Stimulated activated CD4-positive, alpha-beta T cell treated with anti-CD3 and anti-CD28 coated beads, Interleukin-15, amount 100 ng/mL, for 24 hours (primary cell): ENCODE results near the gene ECI1.
"Not testable (repeated sequence)": the region's sequence is repeated elsewhere in the genome, so short reads cannot be mapped to it uniquely, and the experiment has no call there.

Experiments
- DNase-seq: peaks from one replicate; pipeline ENCODE4 v3.0.0-alpha.2; 2020

The ECI1 gene

DNA sequence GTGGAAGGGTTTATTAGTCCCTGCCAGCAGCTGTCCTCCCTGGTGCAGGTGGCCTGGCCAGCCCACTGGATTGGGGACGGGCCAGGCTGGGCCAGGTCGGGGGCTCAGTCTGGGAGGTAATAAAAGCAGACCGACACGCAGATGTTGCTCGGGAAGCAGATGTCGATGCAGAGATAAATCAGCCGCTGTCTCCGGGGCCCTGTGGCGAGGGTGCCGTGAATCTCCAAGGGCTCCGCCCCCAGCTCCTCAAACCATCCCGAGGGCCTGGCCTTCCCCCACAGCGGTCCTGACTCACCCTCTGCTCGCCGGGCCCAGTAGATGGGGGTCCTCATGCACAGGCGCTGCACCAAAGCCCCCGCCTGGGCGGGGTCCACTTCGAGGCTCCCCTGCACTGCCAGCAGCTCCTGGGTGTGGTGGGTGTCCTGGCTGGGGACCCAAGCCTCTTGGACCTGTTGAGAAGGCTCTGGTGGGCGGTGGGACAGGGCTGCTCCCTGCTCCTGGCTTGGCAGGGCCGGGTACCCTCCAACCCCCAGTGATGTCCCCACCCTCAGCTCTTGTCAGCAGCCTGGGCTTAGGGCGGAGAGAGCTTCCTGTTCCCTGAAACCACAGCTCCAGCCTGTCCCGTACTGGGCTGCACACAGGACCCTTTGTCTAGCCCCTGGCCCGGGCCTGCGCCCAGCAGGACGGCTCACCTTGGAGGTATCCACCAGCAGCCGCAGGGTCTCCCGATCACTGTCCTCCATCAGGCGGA, 42.0 kb downstream of the ECI1 start:
- DNase-seq, result no peak

- no peak for DNase-seq
Measured at GRCh38 chr16:2208772-2209171, 42.6 kb downstream of the ECI1 start.

DNA sequence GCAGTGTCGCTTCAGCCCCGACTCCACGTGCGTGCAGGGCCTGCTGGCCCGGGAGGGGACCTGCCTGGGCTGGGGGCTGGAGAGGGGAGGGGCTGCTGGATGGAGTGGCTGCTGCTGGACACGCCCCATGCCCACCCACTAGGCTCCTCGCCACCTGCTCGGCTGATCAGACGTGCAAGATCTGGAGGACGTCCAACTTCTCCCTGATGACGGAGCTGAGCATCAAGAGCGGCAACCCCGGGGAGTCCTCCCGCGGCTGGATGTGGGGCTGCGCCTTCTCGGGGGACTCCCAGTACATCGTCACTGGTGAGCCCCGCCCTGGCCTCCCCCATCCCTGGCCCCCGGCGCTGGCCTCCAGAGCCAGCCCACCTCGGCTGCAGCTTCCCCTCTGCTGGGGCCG, 43.1 kb downstream of the ECI1 start:
- no peak for DNase-seq

DNA sequence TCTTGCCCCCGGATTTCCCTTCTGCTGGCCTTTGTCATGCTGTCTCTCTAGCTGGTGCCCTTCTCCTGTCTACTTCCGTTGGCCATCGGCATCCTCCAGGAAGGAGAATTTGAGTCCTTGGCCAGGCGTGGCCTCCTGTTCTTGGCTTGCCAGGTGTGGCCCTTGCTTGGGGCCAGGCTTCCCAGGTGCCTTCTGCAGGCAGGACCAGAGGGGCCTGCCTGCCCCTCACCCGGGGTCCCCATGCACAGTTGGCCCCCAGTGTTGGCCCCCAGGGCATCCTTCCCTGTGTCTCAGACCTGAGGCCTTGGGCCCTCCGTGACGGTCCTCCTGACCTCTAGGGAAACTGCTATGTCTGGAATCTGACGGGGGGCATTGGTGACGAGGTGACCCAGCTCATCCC, 43.5 kb downstream of the ECI1 start:
- DNase-seq, result no peak

GRCh38 chr16:2206780-2207433, 44.5 kb downstream of the ECI1 start:
- DNase-seq, result no peak

DNA sequence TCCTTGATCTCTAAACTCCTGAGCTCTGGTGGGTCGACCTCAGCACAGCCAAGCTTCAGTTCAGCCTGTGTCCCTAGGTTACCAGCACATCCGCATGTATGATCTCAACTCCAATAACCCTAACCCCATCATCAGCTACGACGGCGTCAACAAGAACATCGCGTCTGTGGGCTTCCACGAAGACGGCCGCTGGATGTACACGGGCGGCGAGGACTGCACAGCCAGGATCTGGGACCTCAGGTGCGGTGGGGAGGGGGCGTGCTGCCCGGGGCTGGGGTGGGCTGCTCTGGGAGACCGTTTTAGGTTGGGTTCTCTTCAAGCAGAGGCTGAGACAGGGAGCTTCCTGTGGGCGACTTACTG, 45.0 kb downstream of the ECI1 start:
- DNase-seq, result no peak

DNA sequence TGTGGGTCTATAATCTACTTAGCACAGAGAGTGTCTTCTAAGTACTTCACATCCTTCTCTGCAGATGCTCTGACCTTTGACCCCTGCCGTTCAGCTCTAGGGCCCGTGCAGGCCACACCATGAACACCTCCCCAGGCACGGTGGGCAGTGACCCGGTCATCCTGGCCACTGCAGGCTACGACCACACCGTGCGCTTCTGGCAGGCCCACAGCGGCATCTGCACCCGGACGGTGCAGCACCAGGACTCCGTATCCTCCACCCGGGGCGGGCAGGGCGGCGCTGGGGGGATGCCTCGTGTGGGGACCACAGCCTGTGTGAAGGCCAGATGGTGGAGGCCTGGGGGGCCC, 45.4 kb downstream of the ECI1 start:
- DNase-seq, result no peak

DNA sequence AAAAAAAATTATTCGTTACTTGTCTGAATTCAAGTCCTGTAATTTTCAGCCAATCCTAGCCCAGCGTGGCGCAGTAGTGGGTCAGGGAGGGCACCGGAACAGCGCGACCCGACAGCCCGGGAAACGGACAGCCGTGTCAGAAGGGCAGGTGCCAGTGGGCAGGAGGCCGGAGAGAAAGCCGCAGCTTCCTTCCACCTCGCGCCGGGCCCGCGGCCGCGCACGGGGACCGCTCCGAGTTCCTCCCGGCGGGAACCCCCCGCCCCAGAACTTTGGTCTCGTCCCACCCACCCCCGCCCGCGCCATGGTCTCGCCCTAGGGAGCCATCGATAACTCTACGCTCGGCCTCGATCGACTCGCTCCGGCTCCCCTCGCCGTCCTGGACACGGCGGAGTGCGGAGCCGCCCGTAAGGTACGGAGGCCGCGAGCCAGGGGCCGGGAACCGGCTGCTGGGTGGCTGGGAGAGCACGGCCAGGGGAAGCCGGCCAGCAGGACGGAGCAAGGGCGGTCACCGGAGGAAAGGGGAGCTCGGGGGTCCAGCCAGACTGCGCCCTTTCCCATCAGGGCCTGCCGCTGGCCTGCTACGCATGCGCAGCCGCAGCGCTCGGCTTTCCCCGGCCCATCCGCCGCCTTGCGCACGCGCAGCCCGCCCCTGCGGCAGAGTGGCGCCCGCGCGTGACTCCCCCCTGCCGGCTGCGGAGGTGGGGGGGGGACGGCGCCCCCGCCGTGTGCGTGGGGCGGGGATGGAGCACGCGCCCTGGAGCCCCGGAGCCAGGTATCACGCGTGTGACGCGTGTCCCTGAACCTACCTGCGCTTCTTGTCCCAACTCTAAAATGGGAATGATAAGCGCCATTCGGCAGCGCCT, 46.1 kb downstream of the ECI1 start, which contains the start of gene MLST8:
MLST8 (plus strand) TSS at position 351 of the 863 bp plus-strand sequence. CDS start 632 bp downstream, outside the sequence.
- peak; percentile 91 for DNase-seq

- no peak for DNase-seq
Measured at GRCh38 chr16:2204416-2205103, 46.8 kb downstream of the ECI1 start.

DNA sequence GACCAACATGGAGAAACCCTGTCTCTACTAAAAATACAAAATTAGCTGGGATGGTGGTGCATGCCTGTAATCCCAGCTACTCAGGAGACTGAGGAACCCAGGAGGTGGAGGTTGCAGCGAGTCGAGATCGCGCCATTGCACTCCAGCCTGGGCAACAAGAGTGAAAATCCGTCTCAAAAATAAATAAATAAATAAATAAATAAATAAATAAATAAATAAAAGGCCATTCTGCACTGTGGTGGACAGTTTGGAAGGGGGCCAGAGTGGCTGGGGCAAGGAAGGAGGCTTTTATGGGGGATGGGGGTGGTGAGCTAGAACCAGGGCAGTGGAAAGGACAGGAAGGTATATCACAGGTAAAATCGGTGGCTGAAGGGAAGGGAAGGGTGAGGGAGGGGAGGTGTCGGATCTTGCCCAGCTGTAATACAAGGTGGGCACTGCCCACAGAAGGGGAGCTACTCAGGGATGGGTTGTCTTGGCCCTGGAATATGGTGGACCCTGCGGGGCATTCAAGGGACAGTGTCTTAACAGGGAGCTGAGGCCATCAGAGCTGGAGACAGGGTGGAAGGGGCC, 48.2 kb downstream of the ECI1 start:
- not testable (repeated sequence) for DNase-seq

DNA sequence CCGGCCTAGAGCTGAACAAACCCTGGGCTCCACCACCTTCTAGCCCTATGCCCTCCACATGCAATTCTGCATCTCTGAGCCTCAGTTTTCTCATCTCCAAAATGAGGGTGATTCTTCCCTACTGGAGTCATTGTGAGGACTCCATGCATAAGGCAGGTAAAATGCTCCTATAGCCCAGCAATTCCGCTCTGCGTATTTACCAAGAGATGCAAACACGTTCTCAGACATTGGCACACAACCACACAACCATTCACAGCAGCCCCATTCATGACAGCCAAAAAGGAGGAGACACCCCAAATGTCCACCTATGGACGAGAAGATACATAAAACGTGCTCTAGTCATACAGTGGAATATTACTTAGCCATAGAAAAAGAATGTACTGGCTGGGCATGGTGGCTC, 51.1 kb downstream of the ECI1 start:
- no peak for DNase-seq

GRCh38 chr16:2199621-2200139, 51.7 kb downstream of the ECI1 start:
- DNase-seq, result no peak

GRCh38 chr16:2199095-2199494, 52.3 kb downstream of the ECI1 start:
- no peak for DNase-seq

- no peak for DNase-seq
Measured at GRCh38 chr16:2198283-2198682, 53.1 kb downstream of the ECI1 start.

DNA sequence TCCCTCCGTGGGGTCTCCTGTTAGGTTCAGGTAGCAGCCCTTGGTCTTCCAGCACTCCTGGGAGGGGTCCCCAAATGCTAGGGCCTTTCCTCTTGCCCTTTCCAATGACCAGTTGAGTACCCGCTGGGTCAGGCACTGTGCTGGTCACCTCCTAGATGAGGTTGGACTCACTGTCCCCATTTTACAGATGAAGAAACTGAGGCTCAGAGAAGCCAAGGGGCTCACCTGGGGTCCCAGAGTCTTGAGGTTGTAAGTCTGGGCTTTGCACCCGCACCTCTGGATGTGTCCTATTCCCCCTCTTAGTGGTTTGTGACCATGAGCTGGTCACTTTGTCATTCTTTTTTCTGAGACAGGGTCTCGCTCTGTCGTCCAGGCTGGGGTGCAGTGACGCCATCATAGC, 53.6 kb downstream of the ECI1 start:
- DNase-seq, result no peak

DNA sequence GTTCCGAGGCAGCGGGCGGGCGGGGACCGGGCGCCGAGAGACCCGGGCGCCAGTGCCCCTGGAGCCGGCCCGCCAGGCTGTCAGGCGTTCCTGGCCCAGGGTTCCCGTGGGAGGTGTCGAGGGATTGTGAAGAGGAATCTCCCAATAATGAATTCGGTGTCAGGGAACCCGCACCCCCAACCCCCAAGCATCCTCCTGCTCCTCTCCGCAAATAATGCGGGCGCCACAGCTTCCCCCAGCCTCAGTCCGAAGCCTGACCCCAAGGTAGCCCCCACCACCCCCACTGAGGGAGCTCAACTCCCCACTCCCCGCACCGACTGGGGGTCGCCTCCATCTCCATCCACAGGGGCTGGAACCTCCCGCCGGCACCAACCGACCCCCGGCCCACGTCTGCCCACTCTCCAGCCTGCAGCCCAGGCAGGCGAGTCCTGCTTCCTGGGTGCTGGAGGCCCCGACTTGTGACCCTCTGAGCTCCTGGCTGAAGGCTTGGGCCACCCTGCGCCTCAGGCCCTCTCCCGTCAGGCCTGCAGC, 54.3 kb downstream of the ECI1 start:
- no peak for DNase-seq

DNA sequence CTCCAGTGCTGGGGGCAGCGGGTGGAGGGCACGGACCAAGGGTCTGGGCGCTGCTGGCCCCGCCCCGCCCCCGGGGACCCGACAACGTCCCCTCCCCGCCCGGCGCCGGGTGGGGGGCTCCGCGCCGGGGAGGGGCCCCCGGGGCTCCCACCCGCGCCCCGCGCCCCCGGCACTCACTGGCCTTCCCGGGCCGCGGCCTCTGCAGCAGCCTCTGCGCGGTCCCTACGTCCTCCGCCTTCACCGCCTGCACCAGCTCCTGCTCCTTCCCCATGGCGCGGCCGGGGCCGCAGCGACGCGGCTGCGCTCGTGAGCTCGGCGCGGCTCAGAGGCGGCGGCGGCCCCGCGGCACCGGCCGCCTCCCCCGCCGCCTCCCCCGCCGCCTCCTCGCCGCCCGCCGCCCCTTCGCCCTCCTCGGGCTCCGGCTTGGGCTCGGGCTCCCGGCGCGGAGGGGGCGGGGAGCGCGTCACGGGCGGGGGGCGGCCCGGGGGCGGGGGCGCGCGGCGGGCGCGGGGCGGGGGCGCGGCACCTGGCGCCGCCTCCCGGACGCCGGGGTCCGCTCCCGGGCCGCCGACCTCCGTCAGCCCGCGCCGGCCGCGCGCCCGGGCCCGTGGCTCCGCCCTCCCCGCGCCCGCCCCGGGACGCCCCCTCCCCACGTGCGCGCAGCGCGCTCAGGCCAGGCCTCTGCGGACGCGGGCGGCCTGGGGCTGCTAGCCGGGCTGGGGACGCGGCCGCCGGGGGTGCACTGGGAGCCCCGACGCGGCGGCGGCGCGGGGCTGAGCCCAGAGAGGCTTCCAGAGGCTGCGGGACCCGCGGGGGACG, 55.0 kb downstream of the ECI1 start, which contains the start of gene CASKIN1:
CASKIN1 (minus strand) TSS at position 444 of the 819 bp plus-strand sequence; CDS start at position 271, 173 bp downstream.
- no peak for DNase-seq

GRCh38 chr16:2195322-2196161, 55.8 kb downstream of the ECI1 start:
- DNase-seq, result no peak

DNA sequence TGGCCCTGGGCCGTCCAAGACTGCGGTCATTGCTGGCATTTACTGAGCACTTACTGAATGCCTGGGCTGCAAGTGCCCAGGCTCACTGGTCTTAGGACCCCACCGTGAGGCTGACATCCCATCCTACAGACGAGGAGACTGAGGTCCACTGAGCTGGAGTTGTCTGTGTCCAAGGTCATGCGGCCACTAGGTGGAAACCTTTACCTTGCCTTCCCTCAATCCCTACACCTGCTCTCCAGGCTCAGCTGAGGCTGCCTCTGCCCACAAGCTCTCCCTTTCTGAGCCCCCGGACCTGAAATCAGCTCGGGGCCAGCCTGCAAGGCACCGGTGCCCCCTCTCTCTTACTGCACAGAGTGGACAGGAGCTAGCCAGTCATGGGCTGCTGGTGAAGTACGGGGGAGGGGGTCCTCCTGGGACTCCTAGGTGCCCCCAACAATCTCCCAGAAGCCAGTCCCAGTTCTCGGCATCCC, 56.5 kb downstream of the ECI1 start:
- DNase-seq, result peak; percentile 63
